RWPE1 (cell line): ENCODE data around the gene CFAP52.

Experiments used
- CTCF ChIA-PET: fragments of 350-600 bp; sonication (Branson Sonifier 250); formaldehyde crosslinking; extraction: SDS; loops from one replicate; lab custom pipeline; 2021; lab: Yijun Ruan, JAX
- POLR2A ChIA-PET: fragments of 400-600 bp; formaldehyde crosslinking; extraction: SDS; loops from one replicate; lab custom pipeline; 2020; ENCODE audit warnings: antibody characterized with exemption; ENCODE audit not compliant: low non-redundant PET; lab: Yijun Ruan, JAX
- DNase-seq: peaks from one replicate; pipeline ENCODE4 v3.0.0; 2012; ENCODE audit warnings: low spot score
- H3K27ac ChIP-seq: fragments of 450-650 bp; 2 replicates; pipeline ENCODE4 v1.5.1; 2017
- TF ChIP-seq, protein P1 (sequence below): fragments of 450-650 bp; conservative IDR thresholded peaks from 2 replicates; pipeline ENCODE4 v1.5.1; 2017; ENCODE audit warnings: low read depth, mild to moderate bottlenecking

The CFAP52 gene

DNA sequence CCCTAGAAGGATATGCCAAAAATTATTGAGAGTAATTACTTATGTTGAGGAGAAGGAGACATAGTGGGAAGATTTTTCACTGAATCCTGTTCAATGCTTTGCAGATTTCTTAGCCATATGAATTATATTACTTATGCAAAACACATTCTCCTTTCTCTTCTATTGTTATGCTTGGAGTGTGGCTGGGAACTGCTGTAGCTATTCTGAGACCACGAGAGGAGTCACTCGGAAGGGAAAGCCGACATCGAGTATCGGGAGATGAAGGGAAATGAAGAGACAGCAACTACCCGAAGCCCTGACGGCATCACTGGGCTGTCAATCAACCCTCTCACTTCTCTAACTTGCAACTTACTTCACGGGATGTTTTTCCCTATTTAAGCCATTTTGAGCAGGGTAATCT, 40.4 kb upstream of the CFAP52 start:
- TF ChIP-seq, protein P1, sequence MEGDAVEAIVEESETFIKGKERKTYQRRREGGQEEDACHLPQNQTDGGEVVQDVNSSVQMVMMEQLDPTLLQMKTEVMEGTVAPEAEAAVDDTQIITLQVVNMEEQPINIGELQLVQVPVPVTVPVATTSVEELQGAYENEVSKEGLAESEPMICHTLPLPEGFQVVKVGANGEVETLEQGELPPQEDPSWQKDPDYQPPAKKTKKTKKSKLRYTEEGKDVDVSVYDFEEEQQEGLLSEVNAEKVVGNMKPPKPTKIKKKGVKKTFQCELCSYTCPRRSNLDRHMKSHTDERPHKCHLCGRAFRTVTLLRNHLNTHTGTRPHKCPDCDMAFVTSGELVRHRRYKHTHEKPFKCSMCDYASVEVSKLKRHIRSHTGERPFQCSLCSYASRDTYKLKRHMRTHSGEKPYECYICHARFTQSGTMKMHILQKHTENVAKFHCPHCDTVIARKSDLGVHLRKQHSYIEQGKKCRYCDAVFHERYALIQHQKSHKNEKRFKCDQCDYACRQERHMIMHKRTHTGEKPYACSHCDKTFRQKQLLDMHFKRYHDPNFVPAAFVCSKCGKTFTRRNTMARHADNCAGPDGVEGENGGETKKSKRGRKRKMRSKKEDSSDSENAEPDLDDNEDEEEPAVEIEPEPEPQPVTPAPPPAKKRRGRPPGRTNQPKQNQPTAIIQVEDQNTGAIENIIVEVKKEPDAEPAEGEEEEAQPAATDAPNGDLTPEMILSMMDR: no peak
- ChIA-PET CTCF (no interaction called here), POLR2A (no interaction called here)
- no peak for DNase-seq
- H3K27ac ChIP-seq: no peak overlapping the region

DNA sequence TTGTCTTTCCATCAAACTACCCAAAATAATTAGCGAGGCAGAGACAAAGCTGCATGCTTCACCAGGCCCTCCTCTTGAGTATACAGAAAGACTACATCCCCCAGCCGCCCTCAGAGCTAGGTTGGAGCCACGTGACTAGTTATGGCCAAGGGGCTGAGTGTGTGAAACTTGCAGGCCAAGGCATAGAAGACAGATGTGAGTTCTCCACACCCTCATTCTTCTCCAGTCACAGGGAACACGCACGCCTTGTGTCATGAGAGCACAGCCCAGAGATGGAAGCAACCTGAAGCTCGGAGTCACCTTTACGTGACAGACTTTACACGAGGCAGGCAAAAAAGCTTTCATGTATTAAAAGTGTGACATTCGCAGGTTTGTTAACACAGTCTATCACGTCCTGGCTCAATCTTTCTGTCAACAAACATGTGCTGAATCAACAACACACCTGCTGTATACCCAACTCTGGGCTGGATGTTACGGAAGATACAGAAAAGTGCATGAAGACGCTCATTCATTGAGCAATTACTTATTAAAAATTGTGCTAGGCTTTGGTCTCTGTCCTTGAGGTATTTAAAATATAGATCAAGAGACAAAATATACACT, 39.2 kb upstream of the CFAP52 start:
- ChIA-PET CTCF (interaction anchor here (0.6 to 1.0 kb wide), 2 partner anchors 12 to 40 kb away, joined by 3 read pairs; partner anchors contain the start of gene CFAP52), POLR2A (no interaction called here)
- DNase-seq: no peak
- TF ChIP-seq, protein P1: no peak
- H3K27ac ChIP-seq: no peak overlapping the region

DNA sequence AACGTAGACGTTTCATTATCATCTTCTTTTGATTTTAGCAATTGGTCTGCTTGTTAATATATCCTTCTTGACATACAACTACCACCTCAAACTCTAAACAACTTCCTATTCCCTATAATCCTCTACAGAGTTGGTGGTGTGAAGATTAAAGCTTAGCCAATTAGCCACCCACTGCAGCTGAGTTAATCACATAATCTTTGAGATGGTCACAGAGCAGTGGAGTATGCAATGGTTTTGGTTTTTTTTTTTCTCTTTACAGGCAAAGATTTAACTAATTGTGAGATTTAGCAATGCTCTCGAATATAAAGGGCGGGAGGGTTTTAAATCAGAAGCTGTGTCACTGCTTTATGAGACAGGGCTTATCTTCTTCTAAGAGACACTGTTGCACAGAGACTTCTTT, 37.8 kb upstream of the CFAP52 start:
- no peak overlapping the region for H3K27ac ChIP-seq
- ChIA-PET CTCF (interaction anchor here (0.5 kb wide), 1 partner anchor 114 kb away, joined by 7 read pairs; no protein-coding TSS in a partner anchor), POLR2A (no interaction called here)
- no peak for DNase-seq
- TF ChIP-seq, protein P1: no peak

DNA sequence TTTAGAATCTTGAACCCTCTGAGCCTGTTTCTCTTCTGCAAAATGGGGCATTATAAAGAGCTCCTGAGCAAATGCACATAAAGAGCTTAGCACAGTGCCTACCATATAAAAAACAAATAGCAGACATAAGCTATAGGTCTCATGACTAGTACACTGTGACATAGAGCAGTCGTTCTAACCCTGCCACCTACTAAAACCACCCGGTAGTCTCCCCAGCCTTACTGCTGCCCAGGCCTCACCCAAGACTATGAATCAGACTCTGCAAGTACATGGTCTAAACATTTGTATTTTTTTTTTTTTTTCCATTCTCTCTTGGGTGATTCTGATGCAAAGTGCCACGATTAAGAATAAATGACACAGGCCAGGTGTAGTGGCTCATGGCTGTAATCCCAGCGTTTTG, 34.7 kb upstream of the CFAP52 start:
- H3K27ac ChIP-seq: no peak overlapping the region
- TF ChIP-seq, protein P1: no peak
- no peak for DNase-seq
- POLR2A ChIA-PET: no interaction called here
- CTCF ChIA-PET: no interaction called here

DNA sequence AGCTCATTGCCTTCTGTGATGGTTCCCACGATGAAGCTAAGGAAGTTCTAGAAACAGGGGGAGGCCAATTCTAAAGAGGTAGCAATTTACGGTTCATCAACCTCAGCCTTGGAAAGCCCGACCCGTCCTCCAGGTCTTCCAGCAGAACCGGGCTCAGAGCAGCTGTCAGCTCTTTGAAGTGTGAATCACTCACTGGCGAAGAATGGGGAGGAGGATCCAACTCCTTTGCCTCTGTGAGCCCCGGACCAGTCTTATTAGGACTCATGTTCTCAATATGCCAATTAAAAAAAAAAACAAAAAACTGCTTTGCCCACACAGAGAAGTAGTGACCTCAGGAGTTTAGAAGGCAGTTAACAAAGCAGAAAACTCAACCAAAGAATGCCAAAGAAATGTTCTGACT, 32.2 kb upstream of the CFAP52 start:
- POLR2A ChIA-PET: no interaction called here
- TF ChIP-seq, protein P1: no peak
- CTCF ChIA-PET: interaction anchor here (0.6 kb wide), 1 partner anchor 462 kb away, joined by 8 read pairs; no protein-coding TSS in a partner anchor
- no peak for DNase-seq
- no peak overlapping the region for H3K27ac ChIP-seq

DNA sequence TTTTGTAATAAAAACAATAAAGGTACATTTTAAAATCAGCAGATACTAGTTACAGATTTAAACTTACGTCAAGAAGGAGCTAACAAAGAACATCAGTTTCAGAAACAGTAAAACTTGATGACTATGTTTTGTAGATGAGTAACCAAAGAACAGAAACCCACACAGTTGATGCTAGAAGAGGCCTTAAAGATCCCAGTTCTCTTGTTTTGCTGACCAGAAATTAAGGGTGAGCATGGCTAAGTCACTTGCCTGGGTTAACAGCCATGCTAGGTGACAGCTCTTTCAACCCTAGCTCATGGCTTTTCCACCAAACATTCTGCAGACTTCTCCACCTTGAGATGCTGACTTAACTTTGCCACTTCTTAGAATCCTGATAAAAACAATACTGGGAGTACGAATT, 27.2 kb upstream of the CFAP52 start:
- H3K27ac ChIP-seq: no peak overlapping the region
- ChIA-PET CTCF (interaction anchor here (0.7 to 0.9 kb wide), 2 partner anchors 89 to 551 kb away, joined by 3 to 5 read pairs; no protein-coding TSS in a partner anchor), POLR2A (no interaction called here)
- DNase-seq: no peak
- TF ChIP-seq, protein P1: no peak
